OCI-LY1 (cell line): Measurements from ENCODE around the gene ZNF491.
"Not testable (repeated sequence)": the region's sequence is repeated elsewhere in the genome, so short reads cannot be mapped to it uniquely, and the experiment has no call there.

ENCODE experiments used
- H2AFZ ChIP-seq: fragments of 200-600 bp; sonication (generic), shearing (Covaris generic); 2 replicates; pipeline ENCODE4 v1.6.0; 2014; ENCODE audit warnings: antibody characterized with exemption, mild to moderate bottlenecking, low read length
- H3F3A ChIP-seq: fragments of 200-600 bp; sonication (generic), shearing (Covaris generic); 2 replicates; pipeline ENCODE4 v1.6.0; 2014; ENCODE audit warnings: mild to moderate bottlenecking, antibody characterized with exemption, low read length, moderate library complexity; ENCODE audit not compliant: insufficient read depth
- H3K27ac ChIP-seq: fragments of 200-600 bp; sonication (generic); 2 replicates; pipeline ENCODE4 v1.5.1; 2014; ENCODE audit warnings: low read length, mixed run types, mild to moderate bottlenecking, low read depth; ENCODE audit not compliant: poor library complexity, severe bottlenecking
- H3K27me3 ChIP-seq: fragments of 200-600 bp; sonication (generic); 2 replicates; pipeline ENCODE4 v1.6.0; 2014; ENCODE audit warnings: antibody characterized with exemption, mild to moderate bottlenecking, low read length, moderate library complexity; ENCODE audit not compliant: insufficient read depth
- H3K36me3 ChIP-seq: fragments of 200-600 bp; sonication (generic); 2 replicates; pipeline ENCODE4 v1.6.1; 2014; ENCODE audit warnings: mild to moderate bottlenecking, antibody characterized with exemption, low read length, moderate library complexity, mixed read lengths; ENCODE audit not compliant: insufficient read depth
- H3K4me1 ChIP-seq: fragments of 200-600 bp; sonication (generic); 2 replicates; pipeline ENCODE4 v1.5.1; 2014; ENCODE audit warnings: mild to moderate bottlenecking, low read length, moderate library complexity; ENCODE audit not compliant: insufficient read depth, severe bottlenecking
- H3K4me2 ChIP-seq: fragments of 200-600 bp; sonication (generic), shearing (Covaris generic); 2 replicates; pipeline ENCODE4 v1.6.1; 2014; ENCODE audit warnings: low read length
- H3K4me3 ChIP-seq: fragments of 200-600 bp; sonication (generic); 2 replicates; pipeline ENCODE4 v1.5.1; 2014; ENCODE audit warnings: low read length, low read depth, mild to moderate bottlenecking, mixed read lengths; ENCODE audit not compliant: poor library complexity, severe bottlenecking
- H3K79me2 ChIP-seq: fragments of 200-600 bp; shearing (Covaris generic); 2 replicates; pipeline ENCODE4 v1.6.1; 2016; ENCODE audit warnings: mixed run types, low read length, mixed read lengths; ENCODE audit not compliant: insufficient read depth
- H3K9ac ChIP-seq: fragments of 200-600 bp; sonication (generic), shearing (Covaris generic); 2 replicates; pipeline ENCODE4 v1.6.1; 2014; ENCODE audit warnings: mild to moderate bottlenecking, low read length, mixed read lengths
- H3K9me2 ChIP-seq: fragments of 200-600 bp; sonication (generic), shearing (Covaris generic); 2 replicates; pipeline ENCODE4 v1.6.1; 2014; ENCODE audit warnings: low read depth, mild to moderate bottlenecking, low read length, mixed read lengths
- H3K9me3 ChIP-seq: fragments of 200-600 bp; shearing (Covaris generic); 2 replicates; pipeline ENCODE4 v1.6.1; 2014; ENCODE audit warnings: low read length, mixed read lengths
- H4K20me1 ChIP-seq: fragments of 200-600 bp; sonication (generic), shearing (Covaris generic); 2 replicates; pipeline ENCODE4 v1.6.0; 2016; ENCODE audit warnings: mild to moderate bottlenecking, low read length; ENCODE audit not compliant: insufficient read depth
- CTCF ChIP-seq: fragments of 200-600 bp; sonication (generic), shearing (Covaris generic); IDR thresholded peaks from 2 replicates; pipeline ENCODE4 v1.5.1; 2017; ENCODE audit warnings: mild to moderate bottlenecking, antibody characterized with exemption, low read length, moderate library complexity, mixed read lengths
- EZH2 ChIP-seq: fragments of 200-600 bp; sonication (generic), shearing (Covaris generic); IDR thresholded peaks from 2 replicates; pipeline ENCODE4 v1.8.0; 2017; ENCODE audit warnings: borderline replicate concordance, mixed run types, mild to moderate bottlenecking, antibody characterized with exemption, low read length, moderate library complexity, mixed read lengths

The ZNF491 gene

GRCh38 chr19:11832253-11832912 lies 34.1 kb downstream of the ZNF491 start:
- H4K20me1 ChIP-seq = no peaks in the 10 kb centered on the region
- H3K9ac ChIP-seq = no peak overlapping the region
- peaks cover 54% of the 10 kb centered on the region for H3K36me3 ChIP-seq
- H2AFZ ChIP-seq = no peak overlapping the region
- H3K4me1 ChIP-seq = no peaks in the 10 kb centered on the region
- H3F3A ChIP-seq = no peaks in the 10 kb centered on the region
- H3K27me3 ChIP-seq = no peaks in the 10 kb centered on the region
- no peaks in the 10 kb centered on the region for H3K79me2 ChIP-seq
- TF ChIP-seq EZH2 (no peak), CTCF (no peak)
- no peak overlapping the region for H3K27ac ChIP-seq
- no peak overlapping the region for H3K4me3 ChIP-seq
- H3K4me2 ChIP-seq = no peak overlapping the region
- H3K9me2 ChIP-seq = no peaks in the 10 kb centered on the region
- peaks cover 18% of the 10 kb centered on the region for H3K9me3 ChIP-seq

DNA sequence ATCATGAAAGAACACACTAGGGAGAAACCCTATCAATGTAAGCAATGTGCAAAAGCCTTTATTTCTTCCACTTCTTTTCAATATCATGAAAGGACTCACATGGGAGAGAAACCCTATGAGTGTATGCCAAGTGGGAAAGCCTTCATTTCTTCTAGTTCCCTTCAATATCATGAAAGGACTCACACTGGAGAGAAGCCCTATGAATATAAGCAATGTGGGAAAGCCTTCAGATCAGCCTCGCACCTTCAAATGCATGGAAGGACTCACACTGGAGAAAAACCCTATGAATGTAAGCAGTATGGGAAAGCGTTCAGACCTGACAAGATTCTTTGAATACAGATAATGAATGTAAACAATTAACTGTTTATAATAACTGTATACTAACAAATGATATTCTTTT lies 35.2 kb downstream of the ZNF491 start:
- H4K20me1 ChIP-seq = no peaks in the 10 kb centered on the region
- peaks cover 18% of the 10 kb centered on the region for H3K9me3 ChIP-seq
- no peak overlapping the region for H3K4me2 ChIP-seq
- no peaks in the 10 kb centered on the region for H3K9me2 ChIP-seq
- no peak for TF ChIP-seq CTCF
- TF ChIP-seq EZH2 = no peak
- no peak overlapping the region for H3K27ac ChIP-seq
- no peaks in the 10 kb centered on the region for H3K79me2 ChIP-seq
- no peaks in the 10 kb centered on the region for H3K27me3 ChIP-seq
- H3K9ac ChIP-seq = no peak overlapping the region
- H3K4me1 ChIP-seq = no peaks in the 10 kb centered on the region
- no peak overlapping the region for H2AFZ ChIP-seq
- H3F3A ChIP-seq = no peaks in the 10 kb centered on the region
- H3K36me3 ChIP-seq = peaks cover 48% of the 10 kb centered on the region
- H3K4me3 ChIP-seq = no peak overlapping the region

GRCh38 chr19:11835626-11836066 lies 37.3 kb downstream of the ZNF491 start:
- H3K27me3 ChIP-seq, H2AFZ ChIP-seq, H3K4me2 ChIP-seq, H3K4me3 ChIP-seq, H3K79me2 ChIP-seq, H3K4me1 ChIP-seq, H3K27ac ChIP-seq, H3K9ac ChIP-seq, H3F3A ChIP-seq, H3K9me2 ChIP-seq, H4K20me1 ChIP-seq: not testable (repeated sequence)
- Histone ChIP-seq H3K9me3 (peaks cover 18% of the 10 kb centered on the region), H3K36me3 (peaks cover 38% of the 10 kb centered on the region)

DNA sequence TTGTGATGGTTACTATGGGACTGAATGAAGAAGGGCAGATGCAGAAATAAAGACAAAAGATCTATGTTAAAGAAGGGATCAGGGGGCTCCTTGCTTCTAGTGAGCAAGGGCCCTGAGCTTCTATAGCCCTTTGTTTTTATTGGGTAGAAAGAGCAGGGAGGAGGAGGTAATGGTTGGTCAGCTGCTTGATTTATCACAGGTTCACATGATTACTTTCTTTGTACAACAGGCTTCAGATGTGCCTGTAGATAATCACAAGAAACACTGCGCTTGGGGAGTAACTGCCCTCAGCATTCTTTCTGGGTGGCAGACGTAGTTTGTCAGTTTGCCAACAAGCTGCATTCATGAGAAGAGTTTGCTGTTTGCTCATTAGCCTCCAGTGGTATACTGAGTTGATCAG lies 45.4 kb downstream of the ZNF491 start:
- H3K79me2 ChIP-seq = no peaks in the 10 kb centered on the region
- H3K27me3 ChIP-seq = no peaks in the 10 kb centered on the region; the same call in 1 of the 2 replicates
- peaks cover 7% of the 10 kb centered on the region for H3K4me1 ChIP-seq
- no peaks in the 10 kb centered on the region for H4K20me1 ChIP-seq
- no peaks in the 10 kb centered on the region for H3F3A ChIP-seq
- no peak overlapping the region for H3K4me2 ChIP-seq
- H3K9ac ChIP-seq = no peak overlapping the region
- no peak overlapping the region for H2AFZ ChIP-seq
- no peak overlapping the region for H3K4me3 ChIP-seq
- TF ChIP-seq CTCF = no peak
- no peak for TF ChIP-seq EZH2
- H3K9me3 ChIP-seq = no peaks in the 10 kb centered on the region
- H3K36me3 ChIP-seq = no peaks in the 10 kb centered on the region
- no peaks in the 10 kb centered on the region for H3K9me2 ChIP-seq
- no peak overlapping the region for H3K27ac ChIP-seq

DNA sequence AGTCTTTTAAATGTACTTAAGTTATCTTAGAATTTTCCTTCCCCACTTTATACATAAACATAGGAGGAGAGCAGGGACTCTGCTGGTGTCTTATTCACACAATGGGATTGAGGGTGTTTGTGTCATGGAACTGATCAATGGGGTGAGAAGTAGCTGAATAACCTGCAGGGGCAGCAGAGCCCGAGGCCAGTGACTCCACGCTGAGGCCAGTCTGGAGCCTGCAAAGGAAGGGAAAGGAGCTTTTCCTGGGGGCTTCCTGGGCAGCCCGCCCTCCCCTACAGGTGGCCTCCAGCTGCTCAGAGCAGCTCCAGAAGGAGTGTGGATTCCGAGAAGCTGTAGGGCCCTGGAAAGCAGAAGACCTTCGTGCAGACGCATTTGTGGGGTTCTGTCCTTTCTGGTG lies 49.3 kb downstream of the ZNF491 start:
- not testable (repeated sequence) for H3K27me3 ChIP-seq, H3F3A ChIP-seq, H3K9ac ChIP-seq, H4K20me1 ChIP-seq, H3K9me2 ChIP-seq, H3K9me3 ChIP-seq, H3K79me2 ChIP-seq, H2AFZ ChIP-seq, H3K27ac ChIP-seq, H3K4me3 ChIP-seq, H3K4me2 ChIP-seq
- peaks cover 16% of the 10 kb centered on the region for H3K4me1 ChIP-seq
- peaks cover 26% of the 10 kb centered on the region for H3K36me3 ChIP-seq
